ENCODE data around the gene SLC47A1.

- TF ChIP-seq CTCF (IDR thresholded peaks at IDR 0.05; ENCODE audit: low read depth, low read length, missing input control), result no peak
- peak; percentile 68 for TF ChIP-seq REST (IDR thresholded peaks at IDR 0.05)
- TF ChIP-seq RAD21 (IDR thresholded peaks at IDR 0.05), result no peak
- peak in 1 of 2 donors; percentile 31 for TF ChIP-seq RXRA (IDR thresholded peaks at IDR 0.05)
- no peak for TF ChIP-seq EGR1 (IDR thresholded peaks at IDR 0.05; ENCODE audit: low read depth in 2 of 2)
Observed at GRCh38 chr17:19570544-19571062, 36.9 kb downstream of the SLC47A1 start.
